VCaP (cell line): ENCODE measurements around the gene MOV10.

Experiments
- H3K27ac ChIP-seq: fragments of 450-650 bp; 2 replicates; pipeline ENCODE4 v1.5.1; 2017
- TF ChIP-seq, protein P1 (sequence below): fragments of 450-650 bp; conservative IDR thresholded peaks from 2 replicates; pipeline ENCODE4 v1.5.1; 2017; ENCODE audit warnings: mild to moderate bottlenecking, moderate library complexity

Gene MOV10

DNA sequence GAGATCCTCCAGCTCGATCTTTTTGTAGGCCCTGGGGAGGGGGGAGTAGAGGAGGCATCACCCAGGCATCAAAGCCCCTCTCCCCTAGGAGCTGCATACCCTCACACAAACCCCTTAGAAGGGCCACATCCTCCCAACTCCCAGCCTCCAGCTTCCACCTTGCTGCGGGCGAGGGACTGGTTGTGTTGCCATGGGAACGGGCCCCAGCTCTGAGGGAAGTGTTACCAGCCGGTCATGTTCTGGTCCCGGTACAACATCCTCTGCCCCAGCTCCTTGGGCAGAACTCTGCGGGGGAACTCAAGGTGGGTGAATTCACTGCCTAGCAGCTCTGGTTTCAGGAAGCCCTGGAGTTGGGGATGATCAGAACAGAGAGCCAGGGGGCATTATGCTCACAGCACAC is 36.6 kb downstream of the MOV10 start:
- H3K27ac ChIP-seq: no peak overlapping the region
- TF ChIP-seq, protein P1, sequence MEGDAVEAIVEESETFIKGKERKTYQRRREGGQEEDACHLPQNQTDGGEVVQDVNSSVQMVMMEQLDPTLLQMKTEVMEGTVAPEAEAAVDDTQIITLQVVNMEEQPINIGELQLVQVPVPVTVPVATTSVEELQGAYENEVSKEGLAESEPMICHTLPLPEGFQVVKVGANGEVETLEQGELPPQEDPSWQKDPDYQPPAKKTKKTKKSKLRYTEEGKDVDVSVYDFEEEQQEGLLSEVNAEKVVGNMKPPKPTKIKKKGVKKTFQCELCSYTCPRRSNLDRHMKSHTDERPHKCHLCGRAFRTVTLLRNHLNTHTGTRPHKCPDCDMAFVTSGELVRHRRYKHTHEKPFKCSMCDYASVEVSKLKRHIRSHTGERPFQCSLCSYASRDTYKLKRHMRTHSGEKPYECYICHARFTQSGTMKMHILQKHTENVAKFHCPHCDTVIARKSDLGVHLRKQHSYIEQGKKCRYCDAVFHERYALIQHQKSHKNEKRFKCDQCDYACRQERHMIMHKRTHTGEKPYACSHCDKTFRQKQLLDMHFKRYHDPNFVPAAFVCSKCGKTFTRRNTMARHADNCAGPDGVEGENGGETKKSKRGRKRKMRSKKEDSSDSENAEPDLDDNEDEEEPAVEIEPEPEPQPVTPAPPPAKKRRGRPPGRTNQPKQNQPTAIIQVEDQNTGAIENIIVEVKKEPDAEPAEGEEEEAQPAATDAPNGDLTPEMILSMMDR: no peak

DNA sequence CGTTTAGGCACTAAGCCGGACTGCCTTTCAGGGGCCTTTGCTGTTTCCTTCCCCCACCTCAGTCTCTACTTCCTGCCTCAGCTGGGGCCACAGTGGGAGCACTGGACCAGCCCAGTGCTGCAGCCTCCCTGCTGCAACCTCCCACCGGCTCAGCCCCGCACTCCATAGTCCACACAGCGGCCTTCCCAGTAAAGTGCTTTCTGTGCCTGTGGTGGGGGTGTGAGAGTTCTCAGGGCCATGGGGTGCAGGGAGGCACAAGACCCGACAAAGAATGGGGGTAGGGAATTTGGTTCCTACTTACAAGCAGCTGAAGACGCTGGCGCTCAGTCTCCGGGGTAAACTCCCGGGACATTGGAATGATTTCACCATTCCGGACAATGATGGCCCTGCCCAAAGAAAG is 37.2 kb downstream of the MOV10 start:
- H3K27ac ChIP-seq: no peak overlapping the region
- TF ChIP-seq, protein P1: no peak

DNA sequence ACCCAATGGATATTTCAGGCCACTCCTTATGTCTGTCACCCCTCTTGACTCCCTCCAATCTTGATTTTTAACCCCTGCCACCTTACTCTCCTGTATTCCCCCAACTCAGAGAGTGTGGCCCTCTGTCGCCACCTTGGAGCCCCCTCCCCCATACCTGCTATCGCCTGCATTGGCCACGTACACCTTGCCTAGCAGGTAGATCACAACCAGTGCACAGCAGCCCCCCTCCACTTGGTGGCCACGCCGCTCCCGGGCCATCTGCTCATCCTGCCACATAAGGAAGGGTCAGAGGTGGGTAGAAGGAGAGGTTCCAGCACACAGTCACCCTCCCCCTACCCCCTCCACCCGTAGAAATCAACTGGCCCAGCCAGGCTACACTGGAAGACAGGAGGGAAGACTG is 37.7 kb downstream of the MOV10 start:
- no peak overlapping the region for H3K27ac ChIP-seq
- TF ChIP-seq, protein P1: no peak

DNA sequence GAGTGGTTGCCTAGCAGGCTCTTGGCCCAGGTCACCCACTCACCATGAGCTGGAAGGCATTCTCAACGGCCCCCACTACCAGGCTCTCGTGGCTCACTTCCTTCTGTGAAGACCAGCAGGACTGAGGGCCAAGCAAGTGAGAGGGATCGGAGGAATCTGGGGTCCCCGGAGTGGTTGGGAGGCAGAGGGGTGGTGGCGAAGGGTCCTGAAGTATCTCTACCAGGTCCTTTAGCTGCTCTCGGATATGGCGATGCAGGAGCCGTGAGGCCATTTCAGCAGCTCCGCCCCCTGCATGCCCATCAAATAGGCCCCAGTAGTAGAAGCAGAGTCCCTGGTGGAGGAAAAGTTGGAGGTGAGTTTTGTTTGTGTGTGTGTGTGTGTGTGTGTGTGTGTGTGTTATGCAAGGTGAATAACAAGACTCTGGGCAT is 38.3 kb downstream of the MOV10 start:
- no peak overlapping the region for H3K27ac ChIP-seq
- TF ChIP-seq, protein P1: no peak

DNA sequence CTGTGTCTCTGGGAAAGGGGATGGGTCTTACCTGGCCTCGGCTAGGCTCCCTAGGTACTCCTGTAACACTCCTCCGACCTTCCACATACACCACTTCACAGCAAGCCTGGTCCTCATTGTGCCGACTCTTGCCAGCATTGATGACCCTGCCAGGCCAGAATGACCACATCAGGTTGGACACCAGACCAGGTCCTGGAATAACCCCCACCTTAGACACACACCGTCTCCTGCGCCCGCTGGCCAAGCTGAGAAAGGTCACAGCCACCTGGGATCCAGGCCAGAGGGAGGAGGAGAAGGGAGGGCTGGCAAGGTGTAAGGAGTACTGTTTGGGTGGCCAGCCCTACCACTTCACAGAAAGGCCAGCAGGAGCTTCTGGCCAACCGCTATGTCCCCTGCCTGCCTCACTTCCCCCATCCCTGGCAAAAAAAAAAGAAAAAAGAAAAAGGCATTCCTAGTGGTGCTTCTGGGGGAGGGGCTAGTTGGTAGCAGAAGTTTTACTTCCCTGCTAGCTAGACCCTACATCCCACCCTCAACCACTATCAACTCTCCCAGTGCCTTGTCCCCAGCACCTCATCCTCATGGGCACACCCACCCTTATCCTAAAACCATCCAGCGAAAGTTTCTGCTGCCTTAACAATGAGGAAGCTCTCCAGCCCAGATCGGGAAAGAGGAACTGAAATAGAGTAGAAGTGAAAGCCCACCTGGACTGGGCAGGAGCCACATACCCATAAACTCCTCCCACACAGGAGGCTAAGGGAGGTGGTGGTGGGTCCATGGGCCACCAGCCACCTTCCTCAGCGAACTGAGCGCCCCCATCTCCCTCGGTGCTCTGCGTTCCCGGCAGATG is 39.2 kb downstream of the MOV10 start:
- TF ChIP-seq, protein P1: no peak
- no peak overlapping the region for H3K27ac ChIP-seq

DNA sequence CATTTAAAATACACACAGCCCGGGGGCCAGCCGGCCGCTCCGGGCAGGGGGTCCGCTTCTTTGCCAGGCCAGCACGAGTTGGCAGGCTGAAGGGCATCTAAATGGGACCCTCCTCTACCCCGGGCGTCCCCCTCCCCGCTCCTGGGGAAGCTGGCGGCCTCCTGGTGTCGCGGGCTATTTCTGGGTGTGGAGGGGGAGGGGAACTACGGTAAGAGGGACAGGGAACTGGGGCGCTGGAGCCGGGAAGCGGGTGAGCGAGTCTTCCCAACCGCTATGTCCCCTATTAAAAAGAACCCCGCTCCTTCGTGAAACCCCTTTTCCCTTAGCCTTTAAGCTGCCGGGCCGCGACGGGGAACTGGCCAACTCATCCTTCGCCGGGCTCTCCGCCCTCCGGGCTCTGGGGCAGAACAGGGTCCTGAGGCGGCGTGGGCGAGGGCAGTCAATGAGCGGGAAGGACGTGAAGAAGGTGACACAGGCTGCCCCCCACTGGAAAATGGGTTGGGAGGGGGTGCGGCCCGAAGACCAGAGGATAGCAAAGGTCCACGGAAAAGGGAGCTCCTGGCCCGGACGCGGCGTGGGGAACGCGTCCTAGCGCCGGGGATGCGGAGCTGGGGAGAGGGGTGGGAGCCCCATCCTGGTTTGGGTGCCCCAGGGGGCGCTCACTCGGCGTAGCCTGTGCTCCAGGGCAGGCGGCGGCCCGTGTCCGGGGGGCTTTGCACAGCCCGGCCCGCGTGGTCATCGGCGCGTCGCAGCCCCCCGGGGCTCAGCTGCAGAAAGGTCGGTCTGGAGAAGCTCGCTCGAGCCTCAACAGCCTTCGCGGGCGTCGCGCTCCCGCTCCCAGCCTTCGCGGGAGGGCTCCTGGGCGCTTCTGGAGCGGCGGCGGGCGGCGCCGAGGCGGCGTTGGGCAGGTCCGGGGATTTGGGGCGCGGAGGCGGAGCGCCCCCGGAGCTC is 40.1 kb downstream of the MOV10 start:
- peak overlapping the region; percentile 40; the same call in 1 of the 2 replicates for H3K27ac ChIP-seq
- TF ChIP-seq, protein P1: no peak; the same call in 1 of the 2 replicates
